PC-9 (cell line): ENCODE results near the gene FRMD7. TPM values are rescaled to one million over a fixed set of nuclear protein-coding genes. Genes with fewer than 3 reads are reported as not detected.

ENCODE experiments used
- BruUV-seq: library from RNA; stranded (reverse); fragments of 400-500 nt; replicated peaks from 2 replicates; lab custom pipeline; 2021; lab: Mats Ljungman, UMichigan
- CTCF ChIA-PET: fragments of 300-600 bp; sonication (Branson Sonifier 250); formaldehyde crosslinking; loops from one replicate; lab custom pipeline; 2022; ENCODE audit warnings: antibody characterized with exemption; lab: Charles Lee
- POLR2A ChIA-PET: fragments of 300-600 bp; sonication (Branson Sonifier 250); formaldehyde crosslinking; loops from one replicate; lab custom pipeline; 2022; ENCODE audit warnings: antibody characterized with exemption; ENCODE audit not compliant: unreplicated experiment; lab: Charles Lee
- DNase-seq, 2 experiments: peaks; one replicate each; pipeline versions ENCODE4 v3.0.0 to v3.0.0-alpha.2; 2015 to 2022; ENCODE audit warnings: mixed read lengths in 1 of 2
- H2AFZ ChIP-seq: fragments of 200-600 bp; sonication (generic); 2 replicates; pipeline ENCODE4 v1.8.1; 2017; ENCODE audit warnings: antibody characterized with exemption
- H3F3A ChIP-seq: fragments of 200-600 bp; sonication (generic); 2 replicates; pipeline ENCODE4 v1.8.1; 2017; ENCODE audit warnings: antibody characterized with exemption, mild to moderate bottlenecking, low read depth; ENCODE audit not compliant: insufficient read depth
- H3K27ac ChIP-seq: fragments of 200-600 bp; sonication (generic); 2 replicates; pipeline ENCODE4 v1.6.1; 2016; ENCODE audit warnings: mixed run types
- H3K27me3 ChIP-seq: fragments of 200-600 bp; sonication (generic); 2 replicates; pipeline ENCODE4 v1.6.1; 2016; ENCODE audit warnings: low read depth, mixed run types; ENCODE audit not compliant: insufficient read depth
- H3K36me3 ChIP-seq: fragments of 200-600 bp; sonication (generic); 2 replicates; pipeline ENCODE4 v1.6.1; 2016; ENCODE audit warnings: low read depth, mixed run types
- H3K4me1 ChIP-seq: fragments of 200-600 bp; sonication (generic); replicated peaks from 2 replicates; pipeline ENCODE4 v1.6.1; 2016; ENCODE audit warnings: mixed run types; ENCODE audit not compliant: insufficient read depth
- H3K4me2 ChIP-seq: fragments of 200-600 bp; sonication (generic); 2 replicates; pipeline ENCODE4 v1.6.1; 2017; ENCODE audit warnings: mixed run types
- H3K4me3 ChIP-seq: fragments of 200-600 bp; sonication (generic); 2 replicates; pipeline ENCODE4 v1.6.1; 2016; ENCODE audit warnings: mixed run types
- H3K79me2 ChIP-seq: fragments of 200-600 bp; sonication (generic); 2 replicates; pipeline ENCODE4 v1.6.1; 2017; ENCODE audit warnings: low read depth, mixed run types
- H3K9me2 ChIP-seq: fragments of 200-600 bp; sonication (generic); 2 replicates; pipeline ENCODE4 v1.8.1; 2017; ENCODE audit warnings: mild to moderate bottlenecking; ENCODE audit not compliant: insufficient read depth
- H3K9me3 ChIP-seq: fragments of 200-600 bp; sonication (generic); 2 replicates; pipeline ENCODE4 v1.8.1; 2016; ENCODE audit warnings: low read depth; ENCODE audit not compliant: insufficient read depth
- H4K20me1 ChIP-seq: fragments of 200-600 bp; sonication (generic); 2 replicates; pipeline ENCODE4 v1.8.1; 2017; ENCODE audit not compliant: insufficient read depth
- EZH2 ChIP-seq: fragments of 200-600 bp; sonication (generic); IDR thresholded peaks from 2 replicates; pipeline ENCODE4 v1.8.0; 2017; ENCODE audit warnings: antibody characterized with exemption, low read depth
- intact Hi-C: fragments of 100-400 bp; cut with micrococcal nuclease; formaldehyde crosslinking; loops from one replicate; pipeline ENCODE4 v1.10.0; 2022; ENCODE audit not compliant: unreplicated experiment
- total RNA-seq: library from RNA; stranded (reverse); gene quantifications from 2 replicates; pipeline ENCODE4 v1.2.3, GENCODE V29; 2021
- TF ChIP-seq, protein P1 (sequence below): fragments of 200-600 bp; sonication (generic); conservative IDR thresholded peaks from 2 replicates; pipeline ENCODE4 v1.6.1; 2017; ENCODE audit warnings: mixed run types, antibody characterized with exemption, mild to moderate bottlenecking, moderate library complexity

FRMD7 gene
- total RNA-seq, 1 experiment from 2014 or later = not detected

DNA sequence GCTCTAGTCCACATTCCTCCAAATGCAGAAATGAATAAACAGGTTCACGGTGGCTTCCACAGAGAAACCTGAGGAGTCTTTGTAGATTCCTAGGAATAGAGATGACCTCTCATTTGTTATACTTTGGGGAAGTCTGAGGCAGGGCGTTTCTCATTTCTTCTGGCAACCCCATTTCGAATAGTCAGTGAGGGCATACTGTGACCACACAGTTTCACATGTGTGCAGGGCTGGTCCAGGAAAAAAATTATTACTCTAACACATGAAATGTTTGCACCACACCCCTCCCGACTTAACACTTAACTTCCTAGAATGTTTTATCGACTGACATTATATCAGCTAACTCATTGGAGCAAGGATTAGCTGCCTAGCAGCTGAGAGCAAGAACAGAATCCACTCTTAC, 12.0 kb downstream of the FRMD7 start:
- Histone ChIP-seq H4K20me1 (no peaks in the 10 kb centered on the region), H3K4me3 (no peak overlapping the region), H3K4me2 (no peak overlapping the region), H3K9me2 (no peaks in the 10 kb centered on the region), H2AFZ (no peak overlapping the region), H3K79me2 (no peaks in the 10 kb centered on the region), H3F3A (peaks cover 20% of the 10 kb centered on the region), H3K27me3 (no peaks in the 10 kb centered on the region), H3K4me1 (peaks cover 39% of the 10 kb centered on the region), H3K27ac (no peak overlapping the region), H3K36me3 (no peaks in the 10 kb centered on the region), H3K9me3 (no peaks in the 10 kb centered on the region)
- no peak for DNase-seq
- TF ChIP-seq, protein P1, sequence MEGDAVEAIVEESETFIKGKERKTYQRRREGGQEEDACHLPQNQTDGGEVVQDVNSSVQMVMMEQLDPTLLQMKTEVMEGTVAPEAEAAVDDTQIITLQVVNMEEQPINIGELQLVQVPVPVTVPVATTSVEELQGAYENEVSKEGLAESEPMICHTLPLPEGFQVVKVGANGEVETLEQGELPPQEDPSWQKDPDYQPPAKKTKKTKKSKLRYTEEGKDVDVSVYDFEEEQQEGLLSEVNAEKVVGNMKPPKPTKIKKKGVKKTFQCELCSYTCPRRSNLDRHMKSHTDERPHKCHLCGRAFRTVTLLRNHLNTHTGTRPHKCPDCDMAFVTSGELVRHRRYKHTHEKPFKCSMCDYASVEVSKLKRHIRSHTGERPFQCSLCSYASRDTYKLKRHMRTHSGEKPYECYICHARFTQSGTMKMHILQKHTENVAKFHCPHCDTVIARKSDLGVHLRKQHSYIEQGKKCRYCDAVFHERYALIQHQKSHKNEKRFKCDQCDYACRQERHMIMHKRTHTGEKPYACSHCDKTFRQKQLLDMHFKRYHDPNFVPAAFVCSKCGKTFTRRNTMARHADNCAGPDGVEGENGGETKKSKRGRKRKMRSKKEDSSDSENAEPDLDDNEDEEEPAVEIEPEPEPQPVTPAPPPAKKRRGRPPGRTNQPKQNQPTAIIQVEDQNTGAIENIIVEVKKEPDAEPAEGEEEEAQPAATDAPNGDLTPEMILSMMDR = no peak
- TF ChIP-seq EZH2 = no peak
- intact Hi-C loops = no loop called here
- POLR2A ChIA-PET = no interaction called here
- BruUV-seq = no TSS peak
- CTCF ChIA-PET = no interaction called here

DNA sequence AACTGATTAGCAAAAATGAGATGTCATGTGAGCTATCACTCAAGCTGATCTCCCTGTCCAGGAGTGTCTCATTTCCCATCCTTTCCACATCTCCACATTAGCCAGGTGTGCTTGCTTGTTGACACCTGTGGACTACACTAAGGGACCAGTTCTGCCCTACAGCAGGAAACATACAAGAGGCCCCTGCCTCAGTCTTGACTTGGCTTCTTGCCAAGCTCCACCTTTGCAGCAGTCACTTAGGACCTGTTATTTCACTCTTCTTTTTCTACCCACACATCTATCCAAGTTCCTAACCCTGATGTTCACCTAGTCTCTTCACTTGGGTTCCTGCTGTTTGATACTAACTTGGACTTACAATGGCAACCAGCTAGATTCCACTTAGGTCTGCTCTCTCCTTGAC, 13.2 kb downstream of the FRMD7 start:
- Histone ChIP-seq H2AFZ (no peak overlapping the region), H3K4me3 (no peak overlapping the region), H3F3A (peaks cover 10% of the 10 kb centered on the region), H3K4me2 (no peak overlapping the region), H3K79me2 (no peaks in the 10 kb centered on the region), H3K9me3 (no peaks in the 10 kb centered on the region), H3K9me2 (no peaks in the 10 kb centered on the region), H3K27ac (no peak overlapping the region), H3K4me1 (peaks cover 27% of the 10 kb centered on the region), H3K27me3 (no peaks in the 10 kb centered on the region), H3K36me3 (no peaks in the 10 kb centered on the region), H4K20me1 (no peaks in the 10 kb centered on the region)
- TF ChIP-seq, protein P1 = no peak
- no peak for TF ChIP-seq EZH2
- BruUV-seq = no TSS peak
- POLR2A ChIA-PET = no interaction called here
- CTCF ChIA-PET = no interaction called here
- intact Hi-C loops = no loop called here
- DNase-seq = no peak

DNA sequence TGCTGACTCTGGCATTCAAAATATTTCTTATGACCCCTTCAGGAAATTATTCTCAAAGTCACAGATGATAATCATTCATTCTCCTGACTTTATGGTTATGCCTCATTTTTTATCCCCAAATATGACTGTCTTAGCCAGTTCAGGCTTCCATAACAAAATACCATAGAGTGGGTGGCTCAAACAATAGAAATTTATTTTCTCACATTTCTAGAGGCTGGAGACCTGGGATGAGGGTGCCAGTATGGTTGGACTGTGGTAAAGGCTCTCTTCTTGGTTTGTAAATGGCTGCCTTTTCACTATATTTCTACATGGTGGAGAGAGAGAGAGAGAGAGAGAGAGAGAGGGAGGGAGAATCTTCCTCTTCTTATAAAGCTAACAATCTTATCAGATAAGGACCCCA, 20.5 kb downstream of the FRMD7 start:
- DNase-seq = no peak
- no peak overlapping the region for H3K4me3 ChIP-seq
- no peaks in the 10 kb centered on the region for H3K9me2 ChIP-seq
- no peaks in the 10 kb centered on the region for H3K27me3 ChIP-seq
- TF ChIP-seq, protein P1 = no peak
- TF ChIP-seq EZH2 = no peak
- CTCF ChIA-PET = no interaction called here
- POLR2A ChIA-PET = no interaction called here
- no peak overlapping the region for H3K27ac ChIP-seq
- H4K20me1 ChIP-seq = no peaks in the 10 kb centered on the region
- BruUV-seq = no TSS peak
- H3K4me1 ChIP-seq = no peaks in the 10 kb centered on the region
- no peaks in the 10 kb centered on the region for H3K9me3 ChIP-seq
- H3K4me2 ChIP-seq = no peak overlapping the region
- no peaks in the 10 kb centered on the region for H3K79me2 ChIP-seq
- H3K36me3 ChIP-seq = no peaks in the 10 kb centered on the region
- intact Hi-C loops = no loop called here
- no peak overlapping the region for H2AFZ ChIP-seq
- no peaks in the 10 kb centered on the region for H3F3A ChIP-seq
